NCI-H510A (cell line): ENCODE data around the gene LRP1B.
"Not testable (repeated sequence)": the region's sequence is repeated elsewhere in the genome, so short reads cannot be mapped to it uniquely, and the experiment has no call there.

Experiments used
- DNase-seq: peaks from one replicate; lab custom pipeline; 2025; lab: John Stamatoyannopoulos, UW

The LRP1B gene

GRCh38 chr2:140601801-140602200, 1529.0 kb downstream of the LRP1B start:
- DNase-seq, result no peak

- no peak for DNase-seq
Observed at GRCh38 chr2:140601342-140601741, 1529.5 kb downstream of the LRP1B start.

- no peak for DNase-seq
Observed at GRCh38 chr2:140600116-140600515, 1530.7 kb downstream of the LRP1B start.

- DNase-seq, result no peak
Observed at GRCh38 chr2:140597836-140598235, 1533.0 kb downstream of the LRP1B start.

GRCh38 chr2:140597205-140597604, 1533.6 kb downstream of the LRP1B start:
- DNase-seq, result no peak

GRCh38 chr2:140596447-140596846, 1534.4 kb downstream of the LRP1B start:
- DNase-seq, result no peak

GRCh38 chr2:140595107-140595506, 1535.7 kb downstream of the LRP1B start:
- DNase-seq, result no peak

GRCh38 chr2:140593132-140593531, 1537.7 kb downstream of the LRP1B start:
- DNase-seq, result no peak

- DNase-seq, result no peak
Observed at GRCh38 chr2:140589696-140590095, 1541.1 kb downstream of the LRP1B start.

GRCh38 chr2:140589273-140589672, 1541.5 kb downstream of the LRP1B start:
- DNase-seq, result no peak

GRCh38 chr2:140586379-140586778, 1544.4 kb downstream of the LRP1B start:
- no peak for DNase-seq

GRCh38 chr2:140585016-140585415, 1545.8 kb downstream of the LRP1B start:
- DNase-seq, result no peak

- no peak for DNase-seq
Observed at GRCh38 chr2:140584471-140584870, 1546.3 kb downstream of the LRP1B start.

GRCh38 chr2:140580532-140581151, 1550.2 kb downstream of the LRP1B start:
- no peak for DNase-seq

- no peak for DNase-seq
Observed at GRCh38 chr2:140577453-140577852, 1553.4 kb downstream of the LRP1B start.

GRCh38 chr2:140567734-140568133, 1563.1 kb downstream of the LRP1B start:
- no peak for DNase-seq

- no peak for DNase-seq
Observed at GRCh38 chr2:140565756-140566155, 1565.1 kb downstream of the LRP1B start.

GRCh38 chr2:140555701-140556100, 1575.1 kb downstream of the LRP1B start:
- DNase-seq, result no peak

- no peak for DNase-seq
Observed at GRCh38 chr2:140552634-140553033, 1578.2 kb downstream of the LRP1B start.

GRCh38 chr2:140551287-140551686, 1579.5 kb downstream of the LRP1B start:
- no peak for DNase-seq

GRCh38 chr2:140550821-140551220, 1580.0 kb downstream of the LRP1B start:
- no peak for DNase-seq

GRCh38 chr2:140544769-140545168, 1586.0 kb downstream of the LRP1B start:
- DNase-seq, result not testable (repeated sequence)

- DNase-seq, result no peak
Observed at GRCh38 chr2:140542627-140543026, 1588.2 kb downstream of the LRP1B start.

- DNase-seq, result no peak
Observed at GRCh38 chr2:140539242-140539875, 1591.5 kb downstream of the LRP1B start.
